HL-60 (cell line): ENCODE data around the gene SUV39H1.

Source experiments
- DNase-seq, 2 experiments: peaks; one replicate each; pipeline ENCODE4 v3.0.0-alpha.2; 2010 to 2020; ENCODE audit warnings: low read depth in 1 of 2, low spot score in 1 of 2
- H3K27ac ChIP-seq: fragments of 250-450 bp; sonication (Bioruptor Pico); replicated peaks from 2 replicates; pipeline ENCODE4 v1.5.1; 2020; ENCODE audit warnings: mild to moderate bottlenecking, moderate library complexity
- H3K27me3 ChIP-seq: fragments of 250-450 bp; sonication (Bioruptor Pico); 2 replicates; pipeline ENCODE4 v1.5.1; 2021; ENCODE audit warnings: mild to moderate bottlenecking, moderate library complexity; ENCODE audit not compliant: insufficient read depth, poor library complexity, severe bottlenecking
- H3K4me3 ChIP-seq: replicated peaks from 2 replicates; pipeline ENCODE4 v1.5.1; 2011; ENCODE audit warnings: mild to moderate bottlenecking, control low read depth, low read length; ENCODE audit not compliant: insufficient read depth
- CTCF ChIP-seq: IDR thresholded peaks from one replicate; pipeline ENCODE4 v1.5.1; 2011; ENCODE audit warnings: low read length, control low read depth, inconsistent platforms; ENCODE audit not compliant: insufficient read depth
- GABPA ChIP-seq: IDR thresholded peaks from 2 replicates; pipeline ENCODE4 v1.6.1; 2012; ENCODE audit warnings: low read depth
- POLR2AphosphoS5 ChIP-seq: IDR thresholded peaks from 2 replicates; pipeline ENCODE4 v1.6.1; 2012; ENCODE audit warnings: low read depth
- REST ChIP-seq: IDR thresholded peaks from 2 replicates; pipeline ENCODE4 v1.6.1; 2012; ENCODE audit warnings: low read depth; ENCODE audit not compliant: insufficient replicate concordance
- SPI1 ChIP-seq: IDR thresholded peaks from 2 replicates; pipeline ENCODE4 v1.6.1; 2012; ENCODE audit warnings: low read depth, mild to moderate bottlenecking, borderline replicate concordance

The SUV39H1 gene

GRCh38 chrX:48751343-48751742 is 54.8 kb downstream of the SUV39H1 start:
- TF ChIP-seq SPI1 (no peak), GABPA (no peak), CTCF (no peak), REST (no peak)
- DNase-seq, result no peak
- Histone ChIP-seq H3K4me3 (no peak overlapping the region), H3K27ac (no peak overlapping the region), H3K27me3 (no peaks in the 10 kb centered on the region)

- Histone ChIP-seq H3K27me3 (no peaks in the 10 kb centered on the region), H3K27ac (no peak overlapping the region), H3K4me3 (no peak overlapping the region)
- TF ChIP-seq REST (no peak), SPI1 (no peak)
- no peak for DNase-seq
Measured at GRCh38 chrX:48752498-48752897, 56.0 kb downstream of the SUV39H1 start.

GRCh38 chrX:48753708-48754228 is 57.2 kb downstream of the SUV39H1 start:
- TF ChIP-seq CTCF (no peak), GABPA (no peak), SPI1 (no peak), POLR2AphosphoS5 (no peak), REST (no peak)
- no peak overlapping the region for H3K4me3 ChIP-seq
- no peak overlapping the region for H3K27ac ChIP-seq
- no peak for DNase-seq
- no peaks in the 10 kb centered on the region for H3K27me3 ChIP-seq

- Histone ChIP-seq H3K27ac (no peak overlapping the region), H3K27me3 (no peaks in the 10 kb centered on the region), H3K4me3 (no peak overlapping the region)
- TF ChIP-seq SPI1 (no peak), GABPA (no peak), POLR2AphosphoS5 (no peak), REST (no peak), CTCF (no peak)
- DNase-seq, result no peak
Measured at GRCh38 chrX:48754238-48754637, 57.7 kb downstream of the SUV39H1 start.
